Measurements from ENCODE around the gene UNC80.

Gene UNC80

GRCh38 chr2:209976698-209977385 is 205.2 kb downstream of the UNC80 start:
- DNase-seq = no peak

GRCh38 chr2:209977386-209978239 is 206.0 kb downstream of the UNC80 start:
- DNase-seq = no peak

GRCh38 chr2:209984291-209984690 is 212.7 kb downstream of the UNC80 start:
- no peak for DNase-seq

- no peak for DNase-seq
Measured at GRCh38 chr2:209985874-209986273, 214.2 kb downstream of the UNC80 start.

GRCh38 chr2:209986415-209986814 is 214.8 kb downstream of the UNC80 start:
- DNase-seq = no peak

- no peak for DNase-seq
Measured at GRCh38 chr2:209988010-209988409, 216.4 kb downstream of the UNC80 start.

GRCh38 chr2:209990838-209991237 is 219.2 kb downstream of the UNC80 start:
- DNase-seq = no peak

- DNase-seq = no peak
Measured at GRCh38 chr2:209993968-209994367, 222.3 kb downstream of the UNC80 start.

- DNase-seq = no peak
Measured at GRCh38 chr2:209998596-209998995, 227.0 kb downstream of the UNC80 start.

GRCh38 chr2:210000464-210001324 is 229.1 kb downstream of the UNC80 start:
- no peak for DNase-seq

GRCh38 chr2:210002158-210003157 is 230.8 kb downstream of the UNC80 start, which contains the start of gene RPE:
RPE (plus strand) TSS chr2:210002638; CDS start chr2:210002662, 24 bp downstream.
- peak; percentile 98 for DNase-seq

GRCh38 chr2:210003359-210003758 is 231.7 kb downstream of the UNC80 start:
- DNase-seq = no peak

- no peak for DNase-seq
Measured at GRCh38 chr2:210004881-210005280, 233.2 kb downstream of the UNC80 start.

GRCh38 chr2:210007895-210008294 is 236.3 kb downstream of the UNC80 start:
- no peak for DNase-seq

- DNase-seq = no peak
Measured at GRCh38 chr2:210009126-210009525, 237.5 kb downstream of the UNC80 start.

- no peak for DNase-seq
Measured at GRCh38 chr2:210009896-210010295, 238.3 kb downstream of the UNC80 start.

GRCh38 chr2:210020138-210020537 is 248.5 kb downstream of the UNC80 start:
- no peak for DNase-seq

- no peak for DNase-seq
Measured at GRCh38 chr2:210022824-210023223, 251.2 kb downstream of the UNC80 start.

- DNase-seq = no peak
Measured at GRCh38 chr2:210027608-210028007, 256.0 kb downstream of the UNC80 start.

- no peak for DNase-seq
Measured at GRCh38 chr2:210028178-210028577, 256.5 kb downstream of the UNC80 start.

- DNase-seq = no peak
Measured at GRCh38 chr2:210034087-210034683, 262.6 kb downstream of the UNC80 start.

Measured in activated CD4-positive, CD25-positive, alpha-beta regulatory T cell treated with anti-CD3 and anti-CD28 coated beads, Interleukin-2, amount 50 U/mL, for 72 hours (primary cell).